ENCODE data around the gene PLXNA4. TPM values are rescaled to one million over a fixed set of nuclear protein-coding genes. Genes with fewer than 3 reads are reported as not detected.

The PLXNA4 gene
- total and polyA plus RNA-seq, 2 donors (not counting 1 experiment from before 2014, with no cell fraction given) = not detected

- H3K79me2 ChIP-seq (ENCODE audit: control insufficient read depth, insufficient read depth, low read length) = no peaks in the 10 kb centered on the region
- no peaks in the 10 kb centered on the region for H3K4me1 ChIP-seq (ENCODE audit: control insufficient read depth in 2 of 2, insufficient read depth in 2 of 2, low read length in 2 of 2)
- no peak for TF ChIP-seq CTCF (IDR thresholded peaks at IDR 0.05)
- TF ChIP-seq EZH2 (IDR thresholded peaks at IDR 0.05; ENCODE audit: borderline replicate concordance, insufficient read depth, low read depth, low read length, poor library complexity, severe bottlenecking) = no peak
- ChIA-PET POLR2A (no interaction called here), CTCF (no interaction called here)
- H3K27ac ChIP-seq (ENCODE audit: low read length in 2 of 2) = no peak overlapping the region
- H3K4me3 ChIP-seq (ENCODE audit: control extremely low read depth in 1 of 5, extremely low read depth in 1 of 5, insufficient read depth in 1 of 5, low read depth in 2 of 5, low read length in 4 of 5) = no peak overlapping the region
- H2AFZ ChIP-seq (ENCODE audit: insufficient read depth, low read depth, low read length, poor library complexity, severe bottlenecking) = no peak overlapping the region
- H3K9me3 Mint-ChIP-seq (ENCODE audit: insufficient read depth) = peaks cover under 1% of the 10 kb centered on the region
- peaks cover 10% of the 10 kb centered on the region for H3K27me3 Mint-ChIP-seq
- 100% methylated on average over 1 of the region's 4 CpGs for WGBS (ENCODE audit: insufficient coverage)
- ATAC-seq (ENCODE audit: low read depth) (no peak), DNase-seq (no peak)
- no peaks in the 10 kb centered on the region for H4K20me1 ChIP-seq (ENCODE audit: control insufficient read depth, insufficient read depth, low read length, poor library complexity, severe bottlenecking)
- H3K9ac ChIP-seq (ENCODE audit: low read length) = no peak overlapping the region
- H3K4me2 ChIP-seq (replicated peaks; ENCODE audit: low read depth, low read length, poor library complexity, severe bottlenecking) = no peak overlapping the region
- no peaks in the 10 kb centered on the region for H3K4me1 Mint-ChIP-seq
- H3K27ac Mint-ChIP-seq = no peak overlapping the region
- intact Hi-C loops (cut with micrococcal nuclease) = no loop called here
- peaks cover 0 to 10% (median 0%) of the 10 kb centered on the region in 3 donors for H3K9me3 ChIP-seq (ENCODE audit: control extremely low read depth in 1 of 3, control insufficient read depth in 2 of 3, insufficient read depth in 1 of 3, low read length in 2 of 3)
- no peak overlapping the region for H3K4me3 Mint-ChIP-seq
- peaks cover 0 to 3% (median 0%) of the 10 kb centered on the region in 4 experiments for H3K27me3 ChIP-seq (replicated peaks in 1 of 4; ENCODE audit: control extremely low read depth in 1 of 4, control insufficient read depth in 3 of 4, insufficient read depth in 4 of 4, low read length in 3 of 4)
- H3K36me3 ChIP-seq (replicated peaks in 1 of 2; ENCODE audit: control extremely low read depth in 1 of 2, control insufficient read depth in 1 of 2, extremely low read depth in 1 of 2, insufficient read depth in 2 of 2, low read length in 1 of 2) = no peaks in the 10 kb centered on the region
Observed at GRCh38 chr7:132250480-132251326, 325.6 kb downstream of the PLXNA4 start.

- CTCF ChIA-PET = no interaction called here
- H3K4me1 Mint-ChIP-seq = no peaks in the 10 kb centered on the region
- H3K27ac Mint-ChIP-seq = no peak overlapping the region
- H3K36me3 ChIP-seq (replicated peaks in 1 of 2; ENCODE audit: control extremely low read depth in 1 of 2, control insufficient read depth in 1 of 2, extremely low read depth in 1 of 2, insufficient read depth in 2 of 2, low read length in 1 of 2) = no peaks in the 10 kb centered on the region
- peaks cover 4% of the 10 kb centered on the region for H3K9me3 Mint-ChIP-seq (ENCODE audit: insufficient read depth)
- H3K9ac ChIP-seq (ENCODE audit: low read length) = no peak overlapping the region
- peaks cover 0 to 10% (median 0%) of the 10 kb centered on the region in 3 donors for H3K9me3 ChIP-seq (ENCODE audit: control extremely low read depth in 1 of 3, control insufficient read depth in 2 of 3, insufficient read depth in 1 of 3, low read length in 2 of 3)
- no peak overlapping the region for H3K4me2 ChIP-seq (replicated peaks; ENCODE audit: low read depth, low read length, poor library complexity, severe bottlenecking)
- TF ChIP-seq EZH2 (IDR thresholded peaks at IDR 0.05; ENCODE audit: borderline replicate concordance, insufficient read depth, low read depth, low read length, poor library complexity, severe bottlenecking) (no peak), CTCF (IDR thresholded peaks at IDR 0.05) (no peak)
- no peak overlapping the region for H3K4me3 Mint-ChIP-seq
- H3K4me3 ChIP-seq (ENCODE audit: control extremely low read depth in 1 of 5, extremely low read depth in 1 of 5, insufficient read depth in 1 of 5, low read depth in 2 of 5, low read length in 4 of 5) = no peak overlapping the region
- H3K27ac ChIP-seq (ENCODE audit: low read length in 2 of 2) = no peak overlapping the region
- POLR2A ChIA-PET = no interaction called here
- peaks cover 10% of the 10 kb centered on the region for H3K27me3 Mint-ChIP-seq
- no peak for DNase-seq
- no peaks in the 10 kb centered on the region for H4K20me1 ChIP-seq (ENCODE audit: control insufficient read depth, insufficient read depth, low read length, poor library complexity, severe bottlenecking)
- intact Hi-C loops (cut with micrococcal nuclease) = no loop called here
- no peaks in the 10 kb centered on the region for H3K79me2 ChIP-seq (ENCODE audit: control insufficient read depth, insufficient read depth, low read length)
- no peak for ATAC-seq (ENCODE audit: low read depth)
- WGBS (ENCODE audit: insufficient coverage) = 87% methylated on average over 18 of the region's 19 CpGs
- no peak overlapping the region for H2AFZ ChIP-seq (ENCODE audit: insufficient read depth, low read depth, low read length, poor library complexity, severe bottlenecking)
- H3K4me1 ChIP-seq (ENCODE audit: control insufficient read depth in 2 of 2, insufficient read depth in 2 of 2, low read length in 2 of 2) = no peaks in the 10 kb centered on the region
- H3K27me3 ChIP-seq (replicated peaks in 1 of 4; ENCODE audit: control extremely low read depth in 1 of 4, control insufficient read depth in 3 of 4, insufficient read depth in 4 of 4, low read length in 3 of 4) = peaks cover 0 to 3% (median 0%) of the 10 kb centered on the region in 4 experiments
Observed at GRCh38 chr7:132249256-132249971, 326.9 kb downstream of the PLXNA4 start.

Data from B cell (primary cell).